K562 (cell line): Measurements from ENCODE around the gene BANK1. TPM values are rescaled to one million over a fixed set of nuclear protein-coding genes. Genes with fewer than 3 reads are reported as not detected.

Experiments used
- ATAC-seq: fragments of 200-7000 bp; cut with Tn5 transposase; 3 replicates; pipeline ENCODE4 v1.9.1; 2020; ENCODE audit warnings: moderate library complexity
- BruUV-seq: library from RNA; stranded (reverse); fragments of 400-500 nt; replicated peaks from 2 replicates; lab custom pipeline; 2021; lab: Mats Ljungman, UMichigan
- CTCF ChIA-PET: fragments of 300-600 bp; formaldehyde crosslinking; extraction: SDS; loops from one replicate; lab custom pipeline; 2021; ENCODE audit warnings: low intra/inter-chr PET ratio; lab: Yijun Ruan, JAX
- POLR2A ChIA-PET: fragments of 300-600, 350-650 bp; sonication (Branson Sonifier 250); formaldehyde crosslinking; extraction: SDS; loops from one replicate; lab custom pipeline; 2021; ENCODE audit warnings: antibody characterized with exemption, inconsistent platforms; lab: Yijun Ruan, JAX
- DNase-seq, 4 experiments: peaks; one replicate each; pipeline versions ENCODE4 v3.0.0 to v3.0.0-alpha.2; 2011 to 2018; ENCODE audit warnings: low spot score in 3 of 4, mixed read lengths in 3 of 4; ENCODE audit errors: extremely low read depth in 1 of 4
- FAIRE-seq: peaks from 2 replicates; lab custom pipeline; 2011; peaks lifted over from hg19 to GRCh38; lab: Jason Lieb, UNC
- H2AFZ ChIP-seq: 2 replicates; pipeline ENCODE4 v1.6.0; 2011; ENCODE audit warnings: low read depth, low read length, control low read depth, inconsistent platforms
- H3K27ac ChIP-seq: fragments of 200-600 bp; 3 replicates; pipeline ENCODE4 v1.8.0; 2011; ENCODE audit warnings: low read depth, mild to moderate bottlenecking, control low read depth, inconsistent platforms, low read length, moderate library complexity, mixed read lengths; ENCODE audit errors: extremely low read depth
- H3K27me3 ChIP-seq, 2 experiments: fragments of 300-600 bp in 1 of 2; 2 replicates in 1 of 2; 3 replicates in 1 of 2; pipeline versions ENCODE4 v1.6.0 to v1.8.0; 2011; ENCODE audit warnings: inconsistent platforms in 2 of 2, low read length in 2 of 2, mild to moderate bottlenecking in 1 of 2, mixed read lengths in 1 of 2, moderate library complexity in 1 of 2; ENCODE audit not compliant: control insufficient read depth in 2 of 2, insufficient read depth in 2 of 2
- H3K36me3 ChIP-seq: fragments of 300-600 bp; 3 replicates; pipeline ENCODE4 v1.8.0; 2011; ENCODE audit warnings: mild to moderate bottlenecking, low read length, inconsistent platforms; ENCODE audit not compliant: control insufficient read depth, insufficient read depth
- H3K4me1 ChIP-seq, 2 experiments: fragments of 200-600 bp in 1 of 2; replicated peaks in 1 of 2; 2 replicates in 1 of 2; 3 replicates in 1 of 2; pipeline versions ENCODE4 v1.5.1 to v1.8.0; 2011; ENCODE audit warnings: inconsistent platforms in 2 of 2, low read length in 2 of 2, mild to moderate bottlenecking in 1 of 2, mixed read lengths in 1 of 2, moderate library complexity in 1 of 2; ENCODE audit not compliant: control insufficient read depth in 2 of 2, insufficient read depth in 2 of 2
- H3K4me2 ChIP-seq: 2 replicates; pipeline ENCODE4 v1.6.1; 2011; ENCODE audit warnings: low read length, control low read depth, inconsistent platforms, mixed read lengths; ENCODE audit not compliant: insufficient read depth
- H3K4me3 ChIP-seq: fragments of 200-600 bp; sonication (generic), shearing (Covaris generic); 2 replicates; pipeline ENCODE4 v1.5.1; 2016; ENCODE audit warnings: control low read depth, inconsistent platforms
- H3K79me2 ChIP-seq: fragments of 200-600 bp; 3 replicates; pipeline ENCODE4 v1.8.0; 2011; ENCODE audit warnings: low read length, inconsistent platforms; ENCODE audit not compliant: control insufficient read depth, insufficient read depth
- H3K9ac ChIP-seq, 2 experiments: 2 replicates each; pipeline versions ENCODE4 v1.6.0 to v1.6.1; 2011; ENCODE audit warnings: low read depth in 2 of 2, low read length in 2 of 2, control low read depth in 1 of 2, inconsistent platforms in 1 of 2, mild to moderate bottlenecking in 1 of 2, mixed read lengths in 1 of 2; ENCODE audit not compliant: insufficient read depth in 1 of 2
- H3K9me1 ChIP-seq: one replicate; pipeline ENCODE4 v1.6.0; 2011; ENCODE audit warnings: inconsistent platforms, mild to moderate bottlenecking, low read length, moderate library complexity; ENCODE audit not compliant: control insufficient read depth, insufficient read depth
- H3K9me3 ChIP-seq: replicated peaks from 2 replicates; pipeline ENCODE4 v1.5.1; 2011; ENCODE audit warnings: low read depth, low read length, inconsistent platforms; ENCODE audit not compliant: control insufficient read depth, insufficient read depth
- H4K20me1 ChIP-seq: replicated peaks from 2 replicates; pipeline ENCODE4 v1.6.1; 2011; ENCODE audit warnings: low read length, inconsistent platforms, mixed read lengths; ENCODE audit not compliant: control insufficient read depth, insufficient read depth
- CHD4 ChIP-seq: fragments of 200-600 bp; sonication (generic); IDR thresholded peaks from 3 replicates; pipeline ENCODE4 v1.6.1; 2012; ENCODE audit warnings: low read depth, mild to moderate bottlenecking, mixed read lengths, low read length, inconsistent platforms; ENCODE audit not compliant: insufficient read depth, insufficient replicate concordance, poor library complexity, severe bottlenecking
- ELF2 ChIP-seq: fragments of 250-450 bp; sonication (Bioruptor Pico); IDR thresholded peaks from 2 replicates; pipeline ENCODE4 v1.5.0; 2021; ENCODE audit warnings: mild to moderate bottlenecking
- NEUROD1 ChIP-seq: fragments of 150-350 bp; IDR thresholded peaks from 2 replicates; pipeline ENCODE4 v1.6.1; 2014; ENCODE audit warnings: borderline replicate concordance, low read length, low read depth; ENCODE audit not compliant: partially characterized antibody
- NFATC3 ChIP-seq: fragments of 450-650 bp; IDR thresholded peaks from 2 replicates; pipeline ENCODE4 v1.6.1; 2017; ENCODE audit warnings: mild to moderate bottlenecking
- RHOXF2B ChIP-seq: fragments of 250-450 bp; sonication (Bioruptor Pico); conservative IDR thresholded peaks from 2 replicates; pipeline ENCODE4 v1.5.1; 2021
- SLC30A9 ChIP-seq: fragments of 250-450 bp; sonication (Bioruptor Pico); IDR thresholded peaks from 2 replicates; pipeline ENCODE4 v1.8.0; 2022; ENCODE audit warnings: mild to moderate bottlenecking, moderate library complexity
- SP2 ChIP-seq: IDR thresholded peaks from 2 replicates; pipeline ENCODE4 v1.6.1; 2011; ENCODE audit warnings: mild to moderate bottlenecking, low read depth, low read length, moderate library complexity; ENCODE audit not compliant: poor library complexity, severe bottlenecking; ENCODE audit errors: extremely low read depth
- YBX1 ChIP-seq: fragments of 450-650 bp; IDR thresholded peaks from 2 replicates; pipeline ENCODE4 v1.7.1; 2016; ENCODE audit warnings: mild to moderate bottlenecking
- ZC3H4 ChIP-seq: sonication (generic); formaldehyde crosslinking; IDR thresholded peaks from 2 replicates; pipeline ENCODE4 v1.9.0; 2021; ENCODE audit warnings: missing genetic modification reagents, borderline replicate concordance
- ZNF197 ChIP-seq: fragments of 200-800 bp; sonication (Bioruptor generic); IDR thresholded peaks from 2 replicates; pipeline ENCODE4 v1.6.1; 2016; ENCODE audit warnings: low read depth, missing genetic modification characterization, missing compliant biosample characterization
- ZNF41 ChIP-seq: fragments of 250-450 bp; sonication (Bioruptor Pico); conservative IDR thresholded peaks from 2 replicates; pipeline ENCODE4 v1.4.0; 2020; ENCODE audit warnings: mild to moderate bottlenecking
- ZNF717 ChIP-seq: fragments of 250-450 bp; sonication (Bioruptor Pico); IDR thresholded peaks from 2 replicates; pipeline ENCODE4 v1.5.0; 2021
- WGBS: fragments of 100-300 bp; shearing (Covaris generic); methylation state at CpG from one replicate; pipeline ENCODE4 v1.1.6; 2016; ENCODE audit warnings: low coverage, mixed read lengths; ENCODE audit not compliant: insufficient coverage; ENCODE audit errors: missing lambda C conversion rate; 5-methylcytosine and 5-hydroxymethylcytosine counted together
- in situ Hi-C: fragments of 300-500 bp; cut with MboI; formaldehyde crosslinking; loops from 4 replicates; pipeline ENCODE4 v1.15.0; 2018; ENCODE audit warnings: inconsistent platforms, mixed read lengths
- intact Hi-C: fragments of 100-400 bp; cut with micrococcal nuclease; formaldehyde crosslinking; loops from 2 replicates; pipeline ENCODE4 v1.14.2; 2022
- polyA plus RNA-seq, 8 experiments: library from polyadenylated mRNA; depleted of rRNA in 4 of 8; stranded (reverse) in 5 of 8; unstranded in 3 of 8; fragments of >200 nt; fragmentation: Nextera tagmentation in 2 of 8; fragmentation: Illumina TruSeq in 1 of 8; extraction: Ambion mirVana in 2 of 8; extraction: Trizol in 1 of 8; gene quantifications; 2 replicates each; pipeline versions ENCODE4 v1.2.1 to v1.2.3, GENCODE V29; 2011 to 2014; ENCODE audit warnings: inconsistent platforms in 1 of 8, missing spikeins in 1 of 8
- total RNA-seq, 7 experiments: library from RNA; depleted of rRNA in 6 of 7; stranded (reverse); fragments of >200 nt in 6 of 7; fragmentation: Illumina TruSeq in 2 of 7; extraction: Trizol in 2 of 7; gene quantifications; 2 replicates each; pipeline versions ENCODE4 v1.2.1 to v1.2.3, GENCODE V29; 2011 to 2021; ENCODE audit warnings: low replicate concordance in 1 of 7
- TF ChIP-seq, protein P1 (sequence below), 3 experiments: IDR thresholded peaks in 2 of 3; conservative IDR thresholded peaks in 1 of 3; 2 replicates each; pipeline ENCODE4 v1.5.1; 2011 to 2012; ENCODE audit warnings: low read length in 3 of 3, mild to moderate bottlenecking in 3 of 3, control low read depth in 2 of 3, improper control_type of control experiment in 1 of 3, inconsistent platforms in 1 of 3, low read depth in 1 of 3, mixed read lengths in 1 of 3, moderate library complexity in 1 of 3; ENCODE audit not compliant: insufficient read depth in 2 of 3
- TF ChIP-seq, protein P2 (sequence below): fragments of 450-650 bp; formaldehyde crosslinking; IDR thresholded peaks from 2 replicates; pipeline ENCODE4 v1.4.0; 2020; ENCODE audit warnings: mild to moderate bottlenecking, moderate library complexity

BANK1 gene
- total and polyA plus RNA-seq, 9 of the 15 experiments (the other 6 are each of a cell fraction or from before 2014, with no cell fraction given) = not detected

DNA sequence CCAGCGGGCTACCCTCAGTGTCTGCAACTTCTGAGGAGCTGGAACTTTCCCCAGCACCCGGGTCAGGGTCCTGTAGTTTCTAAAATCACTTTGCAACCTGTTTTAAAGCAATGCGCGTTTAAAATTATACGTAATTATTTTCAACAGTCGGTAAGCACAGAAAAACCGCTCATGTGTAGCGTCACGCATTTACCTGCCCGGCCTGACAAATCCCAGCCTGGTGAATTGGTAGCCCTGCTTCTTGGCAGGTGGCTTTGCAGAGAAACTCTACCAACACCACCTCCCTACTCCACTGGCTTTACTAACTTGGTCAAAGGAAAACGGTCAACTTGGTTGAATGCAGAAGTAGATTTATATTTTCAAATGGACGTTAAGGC lies 640 bp downstream of the BANK1 start:
- BruUV-seq = no TSS peak
- ChIA-PET POLR2A (no interaction called here), CTCF (no interaction called here)
- no peak overlapping the region for H3K9ac ChIP-seq
- H3K4me1 ChIP-seq = peaks cover 0 to 5% of the 10 kb centered on the region in 2 experiments; a peak in 2 of 5 replicates
- in situ Hi-C loops = no loop called here
- no peaks in the 10 kb centered on the region for H3K79me2 ChIP-seq
- TF ChIP-seq ZC3H4 (CRISPR knock-in tag) (no peak), ZNF41 (no peak), SLC30A9 (CRISPR knock-in tag) (no peak)
- TF ChIP-seq, all 486 proteins: peak for 0
- ATAC-seq = no peak
- WGBS = 13% methylated on average over 11 of the region's 12 CpGs
- Histone ChIP-seq H2AFZ (no peak overlapping the region), H3K4me2 (no peak overlapping the region), H3K9me1 (no peaks in the 10 kb centered on the region), H4K20me1 (no peaks in the 10 kb centered on the region), H3K36me3 (no peaks in the 10 kb centered on the region), H3K9me3 (no peaks in the 10 kb centered on the region), H3K27ac (no peak overlapping the region), H3K4me3 (no peak overlapping the region), H3K27me3 (no peaks in the 10 kb centered on the region)
- no peak for FAIRE-seq
- intact Hi-C loops = no loop called here
- no peak for DNase-seq

DNA sequence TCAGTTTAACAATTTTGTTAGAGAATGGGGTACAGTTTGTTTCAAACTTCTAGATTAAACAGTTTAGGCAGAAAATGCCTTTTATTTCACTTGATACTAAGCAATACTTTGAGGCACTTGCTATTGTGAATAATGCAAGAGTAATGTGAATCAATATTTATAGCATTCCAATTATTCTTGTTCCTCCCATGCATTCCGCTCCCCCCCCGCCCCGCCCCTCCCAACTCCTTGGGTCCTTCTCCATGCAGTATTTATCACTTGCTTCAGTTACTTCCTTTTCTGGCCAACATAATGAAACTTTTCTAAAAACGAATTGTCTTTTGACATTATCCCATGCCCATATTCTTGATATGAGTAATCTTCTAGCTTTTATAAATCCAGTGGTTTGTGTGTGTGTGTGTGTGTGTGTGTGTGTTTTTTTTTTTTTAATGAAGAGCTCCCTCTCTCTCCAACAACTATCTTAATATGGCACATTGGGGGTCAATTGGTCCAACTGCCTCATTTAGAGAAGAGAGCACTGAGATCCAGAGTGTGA lies 1.6 kb downstream of the BANK1 start:
- no TSS peak for BruUV-seq
- H3K36me3 ChIP-seq = no peaks in the 10 kb centered on the region
- peaks cover 0 to 5% of the 10 kb centered on the region in 2 experiments; a peak in 2 of 5 replicates for H3K4me1 ChIP-seq
- no peak overlapping the region for H3K4me3 ChIP-seq
- ATAC-seq (no peak), DNase-seq (no peak), FAIRE-seq (no peak)
- H3K4me2 ChIP-seq = no peak overlapping the region
- 0% methylated on average over 4 of the region's 4 CpGs for WGBS
- no peaks in the 10 kb centered on the region for H3K9me1 ChIP-seq
- ChIA-PET POLR2A (no interaction called here), CTCF (no interaction called here)
- no peak overlapping the region for H2AFZ ChIP-seq
- H3K27me3 ChIP-seq = no peaks in the 10 kb centered on the region
- no peaks in the 10 kb centered on the region for H3K9me3 ChIP-seq
- H4K20me1 ChIP-seq = no peaks in the 10 kb centered on the region
- intact Hi-C loops (no loop called here), in situ Hi-C loops (no loop called here)
- no peaks in the 10 kb centered on the region for H3K79me2 ChIP-seq
- H3K27ac ChIP-seq = no peak overlapping the region
- H3K9ac ChIP-seq = no peak overlapping the region
- TF ChIP-seq RHOXF2B (CRISPR knock-in tag) = no peak
- TF ChIP-seq CHD4 = no peak
- no peak for TF ChIP-seq NFATC3
- no peak for TF ChIP-seq ZNF197 (CRISPR knock-in tag)
- TF ChIP-seq NEUROD1 = no peak
- no peak for TF ChIP-seq ELF2
- TF ChIP-seq YBX1 = no peak
- TF ChIP-seq, protein P1, sequence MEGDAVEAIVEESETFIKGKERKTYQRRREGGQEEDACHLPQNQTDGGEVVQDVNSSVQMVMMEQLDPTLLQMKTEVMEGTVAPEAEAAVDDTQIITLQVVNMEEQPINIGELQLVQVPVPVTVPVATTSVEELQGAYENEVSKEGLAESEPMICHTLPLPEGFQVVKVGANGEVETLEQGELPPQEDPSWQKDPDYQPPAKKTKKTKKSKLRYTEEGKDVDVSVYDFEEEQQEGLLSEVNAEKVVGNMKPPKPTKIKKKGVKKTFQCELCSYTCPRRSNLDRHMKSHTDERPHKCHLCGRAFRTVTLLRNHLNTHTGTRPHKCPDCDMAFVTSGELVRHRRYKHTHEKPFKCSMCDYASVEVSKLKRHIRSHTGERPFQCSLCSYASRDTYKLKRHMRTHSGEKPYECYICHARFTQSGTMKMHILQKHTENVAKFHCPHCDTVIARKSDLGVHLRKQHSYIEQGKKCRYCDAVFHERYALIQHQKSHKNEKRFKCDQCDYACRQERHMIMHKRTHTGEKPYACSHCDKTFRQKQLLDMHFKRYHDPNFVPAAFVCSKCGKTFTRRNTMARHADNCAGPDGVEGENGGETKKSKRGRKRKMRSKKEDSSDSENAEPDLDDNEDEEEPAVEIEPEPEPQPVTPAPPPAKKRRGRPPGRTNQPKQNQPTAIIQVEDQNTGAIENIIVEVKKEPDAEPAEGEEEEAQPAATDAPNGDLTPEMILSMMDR (IDR thresholded peaks at IDR 0.05 in 2 of 3, conservative IDR thresholded peaks at IDR 0.05 in 1 of 3; ENCODE audit: insufficient read depth in 2 of 3, low read depth in 1 of 3, low read length in 3 of 3) = no peak
- no peak for TF ChIP-seq SP2
- TF ChIP-seq ZNF717 (CRISPR knock-in tag) = no peak
- TF ChIP-seq, protein P2, sequence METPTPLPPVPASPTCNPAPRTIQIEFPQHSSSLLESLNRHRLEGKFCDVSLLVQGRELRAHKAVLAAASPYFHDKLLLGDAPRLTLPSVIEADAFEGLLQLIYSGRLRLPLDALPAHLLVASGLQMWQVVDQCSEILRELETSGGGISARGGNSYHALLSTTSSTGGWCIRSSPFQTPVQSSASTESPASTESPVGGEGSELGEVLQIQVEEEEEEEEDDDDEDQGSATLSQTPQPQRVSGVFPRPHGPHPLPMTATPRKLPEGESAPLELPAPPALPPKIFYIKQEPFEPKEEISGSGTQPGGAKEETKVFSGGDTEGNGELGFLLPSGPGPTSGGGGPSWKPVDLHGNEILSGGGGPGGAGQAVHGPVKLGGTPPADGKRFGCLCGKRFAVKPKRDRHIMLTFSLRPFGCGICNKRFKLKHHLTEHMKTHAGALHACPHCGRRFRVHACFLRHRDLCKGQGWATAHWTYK (CRISPR knock-in tag) = no peak
